PFSK-1 (cell line): Measurements from ENCODE around the gene PRB4.

Source experiments
- POLR2AphosphoS5 ChIP-seq: IDR thresholded peaks from 2 replicates; pipeline ENCODE4 v1.6.1; 2012; ENCODE audit warnings: low read depth, mild to moderate bottlenecking, control low read depth, low read length, moderate library complexity
- SIN3A ChIP-seq: IDR thresholded peaks from 2 replicates; pipeline ENCODE4 v1.6.1; 2012; ENCODE audit warnings: mild to moderate bottlenecking, low read length, moderate library complexity, borderline replicate concordance; ENCODE audit not compliant: insufficient read depth
- TF ChIP-seq, protein P1 (sequence below), 2 experiments: IDR thresholded peaks; 2 replicates each; pipeline versions ENCODE4 v1.6.1 to v1.8.0; 2011 to 2012; ENCODE audit warnings: low read depth in 2 of 2, low read length in 2 of 2, control low read depth in 1 of 2, inconsistent platforms in 1 of 2, mild to moderate bottlenecking in 1 of 2, moderate library complexity in 1 of 2; ENCODE audit not compliant: insufficient read depth in 1 of 2

DNA sequence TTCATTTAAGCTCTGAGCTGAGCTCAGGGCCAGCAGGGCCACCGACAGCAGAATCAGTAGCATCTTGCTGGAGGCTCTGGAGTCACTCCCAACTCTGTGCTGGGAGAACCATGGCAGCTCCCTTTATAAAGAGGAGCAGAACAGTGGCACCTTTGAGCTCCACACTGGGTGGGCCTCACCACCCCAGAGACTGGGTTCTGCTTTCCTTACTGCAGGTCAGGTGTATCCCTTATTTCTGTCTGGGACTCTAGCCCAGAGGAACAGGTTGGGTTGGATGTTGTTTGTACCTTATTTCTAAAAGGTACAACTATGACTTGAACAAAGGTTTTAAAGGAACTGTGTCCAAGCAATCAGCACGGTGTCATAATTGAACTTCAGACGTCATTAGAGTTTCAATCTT is 40.6 kb downstream of the PRB4 start, which contains the start of gene PRB3:
- TF ChIP-seq SIN3A: no peak
- no peak for TF ChIP-seq POLR2AphosphoS5
- TF ChIP-seq, protein P1, sequence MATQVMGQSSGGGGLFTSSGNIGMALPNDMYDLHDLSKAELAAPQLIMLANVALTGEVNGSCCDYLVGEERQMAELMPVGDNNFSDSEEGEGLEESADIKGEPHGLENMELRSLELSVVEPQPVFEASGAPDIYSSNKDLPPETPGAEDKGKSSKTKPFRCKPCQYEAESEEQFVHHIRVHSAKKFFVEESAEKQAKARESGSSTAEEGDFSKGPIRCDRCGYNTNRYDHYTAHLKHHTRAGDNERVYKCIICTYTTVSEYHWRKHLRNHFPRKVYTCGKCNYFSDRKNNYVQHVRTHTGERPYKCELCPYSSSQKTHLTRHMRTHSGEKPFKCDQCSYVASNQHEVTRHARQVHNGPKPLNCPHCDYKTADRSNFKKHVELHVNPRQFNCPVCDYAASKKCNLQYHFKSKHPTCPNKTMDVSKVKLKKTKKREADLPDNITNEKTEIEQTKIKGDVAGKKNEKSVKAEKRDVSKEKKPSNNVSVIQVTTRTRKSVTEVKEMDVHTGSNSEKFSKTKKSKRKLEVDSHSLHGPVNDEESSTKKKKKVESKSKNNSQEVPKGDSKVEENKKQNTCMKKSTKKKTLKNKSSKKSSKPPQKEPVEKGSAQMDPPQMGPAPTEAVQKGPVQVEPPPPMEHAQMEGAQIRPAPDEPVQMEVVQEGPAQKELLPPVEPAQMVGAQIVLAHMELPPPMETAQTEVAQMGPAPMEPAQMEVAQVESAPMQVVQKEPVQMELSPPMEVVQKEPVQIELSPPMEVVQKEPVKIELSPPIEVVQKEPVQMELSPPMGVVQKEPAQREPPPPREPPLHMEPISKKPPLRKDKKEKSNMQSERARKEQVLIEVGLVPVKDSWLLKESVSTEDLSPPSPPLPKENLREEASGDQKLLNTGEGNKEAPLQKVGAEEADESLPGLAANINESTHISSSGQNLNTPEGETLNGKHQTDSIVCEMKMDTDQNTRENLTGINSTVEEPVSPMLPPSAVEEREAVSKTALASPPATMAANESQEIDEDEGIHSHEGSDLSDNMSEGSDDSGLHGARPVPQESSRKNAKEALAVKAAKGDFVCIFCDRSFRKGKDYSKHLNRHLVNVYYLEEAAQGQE (IDR thresholded peaks at IDR 0.05; ENCODE audit: insufficient read depth in 1 of 2, low read depth in 2 of 2, low read length in 2 of 2): no peak
